ENCODE data around the gene S100A4.
"Not testable (repeated sequence)": the region's sequence is repeated elsewhere in the genome, so short reads cannot be mapped to it uniquely, and the experiment has no call there.

Gene S100A4

DNA sequence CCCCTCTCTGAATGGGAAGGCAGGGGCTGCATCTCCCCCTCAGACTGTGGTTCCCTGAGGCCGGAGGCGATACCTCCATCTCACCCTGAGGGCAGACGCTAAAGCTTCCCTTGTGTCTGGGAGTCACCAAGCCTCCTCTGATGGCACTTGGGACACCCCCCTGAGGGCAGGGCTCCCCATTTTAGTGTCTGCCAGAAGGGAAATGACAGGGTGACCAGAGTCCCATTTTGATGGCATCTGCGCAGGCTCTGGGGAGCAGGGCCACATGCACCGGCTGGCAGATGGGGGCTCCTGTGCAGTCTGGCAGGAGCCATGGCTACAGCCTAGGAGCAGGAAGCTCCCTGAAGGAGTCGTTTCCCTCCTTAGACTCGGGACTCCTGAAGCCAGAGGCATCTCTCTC lies 18.4 kb upstream of the S100A4 start:
- TF ChIP-seq EZH2phosphoT487 (IDR thresholded peaks at IDR 0.05; ENCODE audit: borderline replicate concordance): no peak
- TF ChIP-seq, protein P1, sequence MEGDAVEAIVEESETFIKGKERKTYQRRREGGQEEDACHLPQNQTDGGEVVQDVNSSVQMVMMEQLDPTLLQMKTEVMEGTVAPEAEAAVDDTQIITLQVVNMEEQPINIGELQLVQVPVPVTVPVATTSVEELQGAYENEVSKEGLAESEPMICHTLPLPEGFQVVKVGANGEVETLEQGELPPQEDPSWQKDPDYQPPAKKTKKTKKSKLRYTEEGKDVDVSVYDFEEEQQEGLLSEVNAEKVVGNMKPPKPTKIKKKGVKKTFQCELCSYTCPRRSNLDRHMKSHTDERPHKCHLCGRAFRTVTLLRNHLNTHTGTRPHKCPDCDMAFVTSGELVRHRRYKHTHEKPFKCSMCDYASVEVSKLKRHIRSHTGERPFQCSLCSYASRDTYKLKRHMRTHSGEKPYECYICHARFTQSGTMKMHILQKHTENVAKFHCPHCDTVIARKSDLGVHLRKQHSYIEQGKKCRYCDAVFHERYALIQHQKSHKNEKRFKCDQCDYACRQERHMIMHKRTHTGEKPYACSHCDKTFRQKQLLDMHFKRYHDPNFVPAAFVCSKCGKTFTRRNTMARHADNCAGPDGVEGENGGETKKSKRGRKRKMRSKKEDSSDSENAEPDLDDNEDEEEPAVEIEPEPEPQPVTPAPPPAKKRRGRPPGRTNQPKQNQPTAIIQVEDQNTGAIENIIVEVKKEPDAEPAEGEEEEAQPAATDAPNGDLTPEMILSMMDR (conservative IDR thresholded peaks at IDR 0.05; ENCODE audit: low read length): no peak
- Histone ChIP-seq H3K9me2 (replicated peaks; ENCODE audit: low read depth, low read length) (no peaks in the 10 kb centered on the region), H3K9me3 (ENCODE audit: insufficient read depth, low read depth, low read length) (no peaks in the 10 kb centered on the region), H4K20me1 (ENCODE audit: insufficient read depth, low read length, poor library complexity, severe bottlenecking) (no peaks in the 10 kb centered on the region), H3F3A (ENCODE audit: low read depth) (no peaks in the 10 kb centered on the region), H3K79me2 (ENCODE audit: insufficient read depth, low read length) (no peaks in the 10 kb centered on the region), H2AFZ (ENCODE audit: low read length) (no peak overlapping the region), H3K9ac (ENCODE audit: low read depth, low read length, poor library complexity, severe bottlenecking) (no peak overlapping the region), H3K4me3 (ENCODE audit: low read length, poor library complexity, severe bottlenecking) (no peak overlapping the region), H3K4me1 (ENCODE audit: insufficient read depth, low read length, poor library complexity, severe bottlenecking) (peaks cover 32% of the 10 kb centered on the region), H3K4me2 (ENCODE audit: low read depth, low read length, poor library complexity, severe bottlenecking) (no peak overlapping the region), H3K36me3 (ENCODE audit: insufficient read depth, low read length) (no peaks in the 10 kb centered on the region), H3K27me3 (ENCODE audit: insufficient read depth, low read length, poor library complexity, severe bottlenecking) (no peaks in the 10 kb centered on the region)

DNA sequence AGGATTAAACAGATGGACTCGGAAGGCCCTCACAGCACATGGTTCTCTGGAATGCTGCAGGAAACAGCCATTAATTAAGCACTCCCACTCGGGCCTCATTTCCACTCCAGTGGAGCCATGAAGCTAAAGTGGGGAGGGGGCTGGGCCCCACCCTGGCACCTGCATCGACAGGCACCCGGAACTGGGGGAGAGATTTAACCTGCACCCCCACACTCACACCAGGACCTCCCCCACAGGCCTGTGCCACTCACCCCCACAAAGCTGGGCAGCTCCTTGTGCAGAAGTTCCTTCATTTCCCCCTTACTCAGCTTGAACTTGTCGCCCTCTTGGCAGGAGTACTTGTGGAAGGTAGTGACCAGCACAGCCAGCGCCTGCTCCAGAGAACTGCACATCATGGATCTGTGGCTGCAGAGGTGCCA lies 17.9 kb upstream of the S100A4 start:
- TF ChIP-seq, protein P1 (conservative IDR thresholded peaks at IDR 0.05; ENCODE audit: low read length): no peak
- TF ChIP-seq EZH2phosphoT487 (IDR thresholded peaks at IDR 0.05; ENCODE audit: borderline replicate concordance): no peak
- Histone ChIP-seq H3K9ac (ENCODE audit: low read depth, low read length, poor library complexity, severe bottlenecking) (no peak overlapping the region), H3K27me3 (ENCODE audit: insufficient read depth, low read length, poor library complexity, severe bottlenecking) (no peaks in the 10 kb centered on the region), H2AFZ (ENCODE audit: low read length) (no peak overlapping the region), H4K20me1 (ENCODE audit: insufficient read depth, low read length, poor library complexity, severe bottlenecking) (no peaks in the 10 kb centered on the region), H3F3A (ENCODE audit: low read depth) (no peaks in the 10 kb centered on the region), H3K36me3 (ENCODE audit: insufficient read depth, low read length) (no peaks in the 10 kb centered on the region), H3K9me3 (ENCODE audit: insufficient read depth, low read depth, low read length) (no peaks in the 10 kb centered on the region), H3K4me1 (ENCODE audit: insufficient read depth, low read length, poor library complexity, severe bottlenecking) (peaks cover 28% of the 10 kb centered on the region), H3K4me2 (ENCODE audit: low read depth, low read length, poor library complexity, severe bottlenecking) (no peak overlapping the region), H3K9me2 (replicated peaks; ENCODE audit: low read depth, low read length) (no peaks in the 10 kb centered on the region), H3K4me3 (ENCODE audit: low read length, poor library complexity, severe bottlenecking) (no peak overlapping the region), H3K79me2 (ENCODE audit: insufficient read depth, low read length) (no peaks in the 10 kb centered on the region)

DNA sequence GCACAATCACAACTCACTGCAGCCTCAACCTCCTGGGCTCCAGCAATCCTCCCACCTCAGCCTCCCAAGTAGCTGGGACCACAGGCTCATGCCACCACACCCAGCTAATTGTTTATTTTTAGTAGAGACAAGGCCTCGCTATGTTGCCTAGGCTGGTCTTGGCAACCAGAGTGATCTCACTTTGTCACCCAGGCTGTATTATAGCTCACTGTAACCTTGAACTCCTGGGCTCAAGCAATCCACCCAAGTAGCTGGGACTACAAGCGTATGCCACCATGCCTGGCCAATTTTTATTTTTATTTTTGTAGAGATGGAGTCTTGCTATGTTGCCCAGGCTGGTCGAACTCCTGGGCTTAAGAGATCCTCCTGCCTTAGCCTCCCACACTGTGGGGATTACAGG lies 16.4 kb upstream of the S100A4 start:
- not testable (repeated sequence) for H3K9me3 ChIP-seq (ENCODE audit: insufficient read depth, low read depth, low read length); H2AFZ ChIP-seq (ENCODE audit: low read length); H3F3A ChIP-seq (ENCODE audit: low read depth); H3K4me2 ChIP-seq (ENCODE audit: low read depth, low read length, poor library complexity, severe bottlenecking); H3K79me2 ChIP-seq (ENCODE audit: insufficient read depth, low read length); H3K9ac ChIP-seq (ENCODE audit: low read depth, low read length, poor library complexity, severe bottlenecking); H3K9me2 ChIP-seq (replicated peaks; ENCODE audit: low read depth, low read length); H3K36me3 ChIP-seq (ENCODE audit: insufficient read depth, low read length); H4K20me1 ChIP-seq (ENCODE audit: insufficient read depth, low read length, poor library complexity, severe bottlenecking); H3K27me3 ChIP-seq (ENCODE audit: insufficient read depth, low read length, poor library complexity, severe bottlenecking); H3K4me3 ChIP-seq (ENCODE audit: low read length, poor library complexity, severe bottlenecking)
- peaks cover 16% of the 10 kb centered on the region for H3K4me1 ChIP-seq (ENCODE audit: insufficient read depth, low read length, poor library complexity, severe bottlenecking)

GRCh38 chr1:153561466-153561985 lies 15.9 kb upstream of the S100A4 start:
- H3K9ac ChIP-seq (ENCODE audit: low read depth, low read length, poor library complexity, severe bottlenecking): no peak overlapping the region
- H3F3A ChIP-seq (ENCODE audit: low read depth): no peaks in the 10 kb centered on the region
- no peaks in the 10 kb centered on the region for H3K79me2 ChIP-seq (ENCODE audit: insufficient read depth, low read length)
- H3K9me3 ChIP-seq (ENCODE audit: insufficient read depth, low read depth, low read length): no peaks in the 10 kb centered on the region
- no peak overlapping the region for H2AFZ ChIP-seq (ENCODE audit: low read length)
- H3K4me2 ChIP-seq (ENCODE audit: low read depth, low read length, poor library complexity, severe bottlenecking): no peak overlapping the region
- H3K4me1 ChIP-seq (ENCODE audit: insufficient read depth, low read length, poor library complexity, severe bottlenecking): peaks cover 11% of the 10 kb centered on the region
- H4K20me1 ChIP-seq (ENCODE audit: insufficient read depth, low read length, poor library complexity, severe bottlenecking): no peaks in the 10 kb centered on the region
- H3K27me3 ChIP-seq (ENCODE audit: insufficient read depth, low read length, poor library complexity, severe bottlenecking): no peaks in the 10 kb centered on the region
- H3K9me2 ChIP-seq (replicated peaks; ENCODE audit: low read depth, low read length): no peaks in the 10 kb centered on the region
- no peak for TF ChIP-seq EZH2phosphoT487 (IDR thresholded peaks at IDR 0.05; ENCODE audit: borderline replicate concordance)
- TF ChIP-seq, protein P1 (conservative IDR thresholded peaks at IDR 0.05; ENCODE audit: low read length): no peak
- no peak overlapping the region for H3K4me3 ChIP-seq (ENCODE audit: low read length, poor library complexity, severe bottlenecking)
- H3K36me3 ChIP-seq (ENCODE audit: insufficient read depth, low read length): no peaks in the 10 kb centered on the region

Measured in Loucy (cell line).